Activated CD4-positive, alpha-beta T cell treated with anti-CD3 and anti-CD28 coated beads for 36 hours (primary cell): Measurements from ENCODE around the gene MYPOP. TPM values are rescaled to one million over a fixed set of nuclear protein-coding genes. Genes with fewer than 3 reads are reported as not detected.

Experiments
- ATAC-seq: fragments of 200-7000 bp; cut with Tn5 transposase; one replicate; pipeline ENCODE4 v1.10.0; 2021; ENCODE audit warnings: mild to moderate bottlenecking, moderate library complexity
- CTCF ChIA-PET: fragments of 350-600 bp; sonication (Branson Sonifier 250); formaldehyde crosslinking; loops from one replicate; lab custom pipeline; 2021; ENCODE audit warnings: antibody characterized with exemption; lab: Charles Lee
- POLR2A ChIA-PET: fragments of 350-600 bp; sonication (Branson Sonifier 250); formaldehyde crosslinking; loops from one replicate; lab custom pipeline; 2021; ENCODE audit warnings: antibody characterized with exemption, inconsistent platforms; lab: Charles Lee
- DNase-seq: peaks from one replicate; pipeline ENCODE4 v3.0.0-alpha.2; 2020
- H3K27ac Mint-ChIP-seq: one replicate; pipeline ENCODE4 v1.8.0; 2021; ENCODE audit warnings: mixed read lengths
- H3K27me3 Mint-ChIP-seq: one replicate; pipeline ENCODE4 v1.8.0; 2021; ENCODE audit warnings: mixed read lengths
- H3K36me3 Mint-ChIP-seq: one replicate; pipeline ENCODE4 v1.8.0; 2021; ENCODE audit warnings: low read depth, mixed read lengths
- H3K4me1 Mint-ChIP-seq: one replicate; pipeline ENCODE4 v1.8.0; 2021; ENCODE audit warnings: mixed read lengths
- H3K4me3 Mint-ChIP-seq: one replicate; pipeline ENCODE4 v1.8.0; 2021; ENCODE audit warnings: mild to moderate bottlenecking, moderate library complexity, mixed read lengths
- H3K9me3 Mint-ChIP-seq: one replicate; pipeline ENCODE4 v1.8.0; 2021; ENCODE audit warnings: low read depth, mixed read lengths
- intact Hi-C, 2 experiments: fragments of 100-400 bp; cut with DNase I in 1 of 2; cut with micrococcal nuclease in 1 of 2; formaldehyde crosslinking; loops; one replicate each; pipeline versions ENCODE4 v1.14.2 to v1.15.1; 2022 to 2024; cut with DNase I, micrococcal nuclease
- total RNA-seq, 2 experiments: library from RNA; stranded (reverse); gene quantifications; one replicate each; pipeline ENCODE4 v1.2.3, GENCODE V29; 2021

MYPOP gene
- 1 to 10 TPM; 5.0 to 5.6 TPM for total RNA-seq

GRCh38 chr19:45901912-45902650 lies at the start of gene MYPOP:
Gene MYPOP, minus strand, starts transcription at chr19:45902613. Its CDS starts 840 bp downstream, at chr19:45901773.
- POLR2A ChIA-PET: interaction anchor here (0.7 to 2.1 kb wide), 2 partner anchors 16 to 93 kb away, joined by 4 to 11 read pairs; partner anchors contain the start of genes CCDC61 and IRF2BP1
- Mint-ChIP-seq H3K27ac (peak within 1 kb of the TSS; percentile 75), H3K4me3 (peak within 1 kb of the TSS; percentile 88), H3K27me3 (no peaks in the 10 kb centered on the region), H3K36me3 (peaks cover 5% of the 10 kb centered on the region), H3K4me1 (peaks cover 16% of the 10 kb centered on the region), H3K9me3 (no peaks in the 10 kb centered on the region)
- intact Hi-C loops: loop anchor here (1.0 to 2.0 kb wide), 11 partner anchors 16 to 723 kb away; partner anchors contain the start of genes IRF2BP1 (in 2 of the 2), SYMPK (in 2 of the 2), BLOC1S3 (in 1 of the 2) and CCDC61 (in 1 of the 2)
- DNase-seq (no peak), ATAC-seq (no peak)
- CTCF ChIA-PET: interaction anchor here (0.6 to 2.0 kb wide), 10 partner anchors 10 to 803 kb away, joined by 3 to 18 read pairs (median 4); partner anchors contain the start of genes CCDC61, ERCC1, IRF2BP1 and SIX5

GRCh38 chr19:45947926-45948325 lies 45.5 kb upstream of the MYPOP start:
- ChIA-PET CTCF (interaction anchor here (0.8 to 1.5 kb wide), 2 partner anchors 15 to 169 kb away, joined by 4 to 5 read pairs; no protein-coding TSS in a partner anchor), POLR2A (no interaction called here)
- peaks cover 4% of the 10 kb centered on the region for H3K4me1 Mint-ChIP-seq
- no peaks in the 10 kb centered on the region for H3K9me3 Mint-ChIP-seq
- ATAC-seq: no peak
- DNase-seq: no peak
- H3K27me3 Mint-ChIP-seq: peaks cover 16% of the 10 kb centered on the region
- H3K36me3 Mint-ChIP-seq: no peaks in the 10 kb centered on the region
- no peak overlapping the region for H3K4me3 Mint-ChIP-seq
- no peak overlapping the region for H3K27ac Mint-ChIP-seq
- intact Hi-C loops: no loop called here

GRCh38 chr19:45940515-45940805 lies 38.0 kb upstream of the MYPOP start:
- POLR2A ChIA-PET: no interaction called here
- intact Hi-C loops: no loop called here
- Mint-ChIP-seq H3K27me3 (peaks cover 26% of the 10 kb centered on the region), H3K27ac (no peak overlapping the region), H3K36me3 (peaks cover 3% of the 10 kb centered on the region), H3K4me3 (no peak overlapping the region), H3K9me3 (no peaks in the 10 kb centered on the region), H3K4me1 (no peaks in the 10 kb centered on the region)
- CTCF ChIA-PET: no interaction called here
- no peak for ATAC-seq
- no peak for DNase-seq

- H3K9me3 Mint-ChIP-seq: no peaks in the 10 kb centered on the region
- H3K27ac Mint-ChIP-seq: no peak overlapping the region
- intact Hi-C loops: no loop called here
- H3K36me3 Mint-ChIP-seq: peaks cover 3% of the 10 kb centered on the region
- peaks cover 30% of the 10 kb centered on the region for H3K27me3 Mint-ChIP-seq
- H3K4me3 Mint-ChIP-seq: no peak overlapping the region
- DNase-seq: no peak
- CTCF ChIA-PET: no interaction called here
- no peak for ATAC-seq
- POLR2A ChIA-PET: no interaction called here
- H3K4me1 Mint-ChIP-seq: no peaks in the 10 kb centered on the region
Measured at GRCh38 chr19:45939792-45940514, 37.5 kb upstream of the MYPOP start.

- Mint-ChIP-seq H3K9me3 (no peaks in the 10 kb centered on the region), H3K4me3 (no peak overlapping the region), H3K4me1 (no peaks in the 10 kb centered on the region), H3K36me3 (peaks cover 3% of the 10 kb centered on the region), H3K27ac (no peak overlapping the region), H3K27me3 (peaks cover 31% of the 10 kb centered on the region)
- ATAC-seq (no peak), DNase-seq (no peak)
- ChIA-PET CTCF (no interaction called here), POLR2A (no interaction called here)
- intact Hi-C loops: no loop called here
Measured at GRCh38 chr19:45938733-45939319, 36.4 kb upstream of the MYPOP start.

GRCh38 chr19:45935267-45935666 lies 32.9 kb upstream of the MYPOP start:
- Mint-ChIP-seq H3K4me3 (no peak overlapping the region), H3K36me3 (peaks cover 3% of the 10 kb centered on the region), H3K27me3 (peaks cover 34% of the 10 kb centered on the region), H3K4me1 (no peaks in the 10 kb centered on the region), H3K27ac (no peak overlapping the region), H3K9me3 (no peaks in the 10 kb centered on the region)
- DNase-seq (no peak), ATAC-seq (no peak)
- intact Hi-C loops: no loop called here
- POLR2A ChIA-PET: no interaction called here
- CTCF ChIA-PET: no interaction called here

GRCh38 chr19:45934551-45935230 lies 32.3 kb upstream of the MYPOP start:
- peaks cover 32% of the 10 kb centered on the region for H3K27me3 Mint-ChIP-seq
- H3K36me3 Mint-ChIP-seq: peaks cover 3% of the 10 kb centered on the region
- POLR2A ChIA-PET: no interaction called here
- H3K4me1 Mint-ChIP-seq: no peaks in the 10 kb centered on the region
- intact Hi-C loops: no loop called here
- H3K9me3 Mint-ChIP-seq: no peaks in the 10 kb centered on the region
- DNase-seq (no peak), ATAC-seq (no peak)
- no peak overlapping the region for H3K27ac Mint-ChIP-seq
- CTCF ChIA-PET: no interaction called here
- no peak overlapping the region for H3K4me3 Mint-ChIP-seq

GRCh38 chr19:45933759-45934158 lies 31.3 kb upstream of the MYPOP start:
- H3K4me1 Mint-ChIP-seq: no peaks in the 10 kb centered on the region
- ATAC-seq: no peak
- intact Hi-C loops: no loop called here
- POLR2A ChIA-PET: no interaction called here
- CTCF ChIA-PET: no interaction called here
- H3K27ac Mint-ChIP-seq: no peak overlapping the region
- peaks cover under 1% of the 10 kb centered on the region for H3K36me3 Mint-ChIP-seq
- no peak overlapping the region for H3K4me3 Mint-ChIP-seq
- no peak for DNase-seq
- no peaks in the 10 kb centered on the region for H3K9me3 Mint-ChIP-seq
- H3K27me3 Mint-ChIP-seq: peaks cover 24% of the 10 kb centered on the region

GRCh38 chr19:45931055-45931454 lies 28.6 kb upstream of the MYPOP start:
- Mint-ChIP-seq H3K27me3 (peaks cover 22% of the 10 kb centered on the region), H3K9me3 (no peaks in the 10 kb centered on the region), H3K36me3 (no peaks in the 10 kb centered on the region), H3K27ac (no peak overlapping the region), H3K4me1 (peaks cover 12% of the 10 kb centered on the region), H3K4me3 (no peak overlapping the region)
- DNase-seq: no peak
- ChIA-PET CTCF (no interaction called here), POLR2A (no interaction called here)
- ATAC-seq: no peak
- intact Hi-C loops: no loop called here

GRCh38 chr19:45929247-45929646 lies 26.8 kb upstream of the MYPOP start:
- H3K4me3 Mint-ChIP-seq: no peak overlapping the region
- H3K27ac Mint-ChIP-seq: no peak overlapping the region
- peaks cover 10% of the 10 kb centered on the region for H3K27me3 Mint-ChIP-seq
- ATAC-seq: no peak
- POLR2A ChIA-PET: no interaction called here
- DNase-seq: no peak
- H3K36me3 Mint-ChIP-seq: no peaks in the 10 kb centered on the region
- CTCF ChIA-PET: interaction anchor here (1.1 kb wide), 1 partner anchor 27 kb away, joined by 3 read pairs; the partner anchor contains the start of gene MYPOP
- intact Hi-C loops: no loop called here
- no peaks in the 10 kb centered on the region for H3K9me3 Mint-ChIP-seq
- peaks cover 12% of the 10 kb centered on the region for H3K4me1 Mint-ChIP-seq
